ENCODE results near the gene USP4.
A peak's percentile ranks its signal among the peaks of the same experiment; 100 is the strongest.

The USP4 gene

GRCh38 chr3:49283997-49284396, 55.9 kb downstream of the USP4 start:
- Histone ChIP-seq H4K20me1 (ENCODE audit: insufficient read depth, low read length) (no peaks in the 10 kb centered on the region), H3K79me2 (ENCODE audit: insufficient read depth, low read length) (no peaks in the 10 kb centered on the region), H3K9ac (ENCODE audit: low read length) (no peak overlapping the region), H3K4me2 (ENCODE audit: low read length) (no peak overlapping the region; the same call in 1 of the 2 replicates), H3K27me3 (ENCODE audit: insufficient read depth, low read length) (no peaks in the 10 kb centered on the region), H3K9me3 (ENCODE audit: low read length) (no peaks in the 10 kb centered on the region), H3F3A (ENCODE audit: insufficient read depth, low read length) (no peaks in the 10 kb centered on the region), H3K4me1 (ENCODE audit: insufficient read depth, low read length, severe bottlenecking) (peaks cover 11% of the 10 kb centered on the region), H3K4me3 (ENCODE audit: low read depth, low read length, poor library complexity, severe bottlenecking) (no peak overlapping the region), H3K36me3 (ENCODE audit: insufficient read depth, low read length) (peaks cover 78% of the 10 kb centered on the region), H3K9me2 (ENCODE audit: low read depth, low read length) (no peaks in the 10 kb centered on the region), H3K27ac (ENCODE audit: low read depth, low read length, poor library complexity, severe bottlenecking) (peak overlapping the region; percentile 63), H2AFZ (ENCODE audit: low read length) (no peak overlapping the region)
- TF ChIP-seq CTCF (IDR thresholded peaks at IDR 0.05; ENCODE audit: low read length) (no peak), EZH2 (IDR thresholded peaks at IDR 0.05; ENCODE audit: borderline replicate concordance, low read length) (no peak)

GRCh38 chr3:49279376-49279775, 60.5 kb downstream of the USP4 start:
- Histone ChIP-seq H3K79me2 (ENCODE audit: insufficient read depth, low read length) (no peaks in the 10 kb centered on the region), H3K9me3 (ENCODE audit: low read length) (no peaks in the 10 kb centered on the region), H3K9me2 (ENCODE audit: low read depth, low read length) (no peaks in the 10 kb centered on the region), H3K9ac (ENCODE audit: low read length) (no peak overlapping the region), H3K27me3 (ENCODE audit: insufficient read depth, low read length) (no peaks in the 10 kb centered on the region), H3K36me3 (ENCODE audit: insufficient read depth, low read length) (peaks cover 54% of the 10 kb centered on the region), H3K4me2 (ENCODE audit: low read length) (no peak overlapping the region), H3K4me1 (ENCODE audit: insufficient read depth, low read length, severe bottlenecking) (peaks cover 28% of the 10 kb centered on the region), H3F3A (ENCODE audit: insufficient read depth, low read length) (peaks cover 4% of the 10 kb centered on the region; the same call in 1 of the 2 replicates), H3K27ac (ENCODE audit: low read depth, low read length, poor library complexity, severe bottlenecking) (peak overlapping the region; percentile 17), H3K4me3 (ENCODE audit: low read depth, low read length, poor library complexity, severe bottlenecking) (no peak overlapping the region), H2AFZ (ENCODE audit: low read length) (no peak overlapping the region), H4K20me1 (ENCODE audit: insufficient read depth, low read length) (no peaks in the 10 kb centered on the region)
- no peak for TF ChIP-seq CTCF (IDR thresholded peaks at IDR 0.05; ENCODE audit: low read length)
- TF ChIP-seq EZH2 (IDR thresholded peaks at IDR 0.05; ENCODE audit: borderline replicate concordance, low read length), result no peak

DNA sequence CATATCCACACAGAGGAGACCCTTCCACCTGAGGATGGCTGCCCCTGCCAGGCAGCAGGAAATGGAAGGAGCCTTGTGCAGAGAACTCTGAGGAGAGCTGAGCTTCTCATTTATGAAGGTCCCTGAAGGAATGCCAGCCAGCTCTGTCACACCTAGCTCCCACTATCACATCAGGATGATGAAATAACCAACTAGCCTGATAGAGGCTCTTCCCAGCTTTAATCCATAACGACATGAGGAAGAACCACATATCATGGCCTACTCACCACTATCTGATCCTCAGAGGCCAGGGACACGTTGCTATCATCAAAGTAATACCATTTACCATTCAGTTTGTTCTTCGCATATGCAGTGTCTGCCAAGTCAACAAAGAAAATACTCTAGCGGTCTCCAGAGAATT, 61.3 kb downstream of the USP4 start:
- no peaks in the 10 kb centered on the region for H3K27me3 ChIP-seq (ENCODE audit: insufficient read depth, low read length)
- H3K4me2 ChIP-seq (ENCODE audit: low read length), result no peak overlapping the region
- TF ChIP-seq EZH2 (IDR thresholded peaks at IDR 0.05; ENCODE audit: borderline replicate concordance, low read length) (no peak), CTCF (IDR thresholded peaks at IDR 0.05; ENCODE audit: low read length) (no peak)
- peak overlapping the region; percentile 56 for H3K27ac ChIP-seq (ENCODE audit: low read depth, low read length, poor library complexity, severe bottlenecking)
- no peak overlapping the region for H3K9ac ChIP-seq (ENCODE audit: low read length)
- peaks cover 4% of the 10 kb centered on the region; the same call in 1 of the 2 replicates for H3F3A ChIP-seq (ENCODE audit: insufficient read depth, low read length)
- peaks cover 20% of the 10 kb centered on the region for H3K4me1 ChIP-seq (ENCODE audit: insufficient read depth, low read length, severe bottlenecking)
- H3K79me2 ChIP-seq (ENCODE audit: insufficient read depth, low read length), result no peaks in the 10 kb centered on the region
- H3K9me2 ChIP-seq (ENCODE audit: low read depth, low read length), result no peaks in the 10 kb centered on the region
- H4K20me1 ChIP-seq (ENCODE audit: insufficient read depth, low read length), result no peaks in the 10 kb centered on the region
- peaks cover 46% of the 10 kb centered on the region for H3K36me3 ChIP-seq (ENCODE audit: insufficient read depth, low read length)
- no peak overlapping the region for H3K4me3 ChIP-seq (ENCODE audit: low read depth, low read length, poor library complexity, severe bottlenecking)
- no peaks in the 10 kb centered on the region for H3K9me3 ChIP-seq (ENCODE audit: low read length)
- H2AFZ ChIP-seq (ENCODE audit: low read length), result no peak overlapping the region
